Left lung (tissue), 10 donors: ENCODE results near the gene LRRC49. TPM values are rescaled to one million over a fixed set of nuclear protein-coding genes. Genes with fewer than 3 reads are reported as not detected.
"Not testable (repeated sequence)": the region's sequence is repeated elsewhere in the genome, so short reads cannot be mapped to it uniquely, and the experiment has no call there.

Experiments used
- ATAC-seq: fragments of 200-7000 bp; cut with Tn5 transposase; one replicate; pipeline ENCODE4 v1.9.1; 2020; ENCODE audit warnings: moderate library complexity
- DNase-seq, 4 donors: peaks; one replicate each; pipeline ENCODE4 v3.0.0-alpha.2; 2013 to 2020
- H3K27ac ChIP-seq, 2 donors: fragments of 200-600 bp; sonication (generic) in 1 of 2; one replicate each; pipeline versions ENCODE4 v1.5.0 to v1.8.0; 2020 to 2021
- H3K27me3 ChIP-seq, 2 donors: fragments of 200-600 bp; sonication (generic) in 1 of 2; one replicate each; pipeline versions ENCODE4 v1.5.0 to v1.8.0; 2020 to 2021
- H3K36me3 ChIP-seq, 2 donors: fragments of 200-600 bp; sonication (generic) in 1 of 2; one replicate each; pipeline versions ENCODE4 v1.5.0 to v1.8.0; 2020 to 2021
- H3K4me1 ChIP-seq, 2 donors: fragments of 200-600 bp; one replicate each; pipeline ENCODE4 v1.8.0; 2021
- H3K4me3 ChIP-seq, 2 donors: fragments of 200-600 bp; sonication (generic) in 1 of 2; one replicate each; pipeline versions ENCODE4 v1.5.0 to v1.8.0; 2020 to 2021; ENCODE audit warnings: mild to moderate bottlenecking in 1 of 2
- H3K9me3 ChIP-seq, 2 donors: fragments of 200-600 bp; sonication (generic) in 1 of 2; one replicate each; pipeline versions ENCODE4 v1.5.0 to v1.8.0; 2020 to 2021
- intact Hi-C, 2 donors: fragments of 100-400 bp; cut with DNase I; formaldehyde crosslinking; loops; one replicate each; pipeline versions ENCODE4 v1.11.2 to v1.14.2; 2022
- polyA plus RNA-seq, 6 donors: library from polyadenylated mRNA; unstranded; fragments of 120-200 nt; gene quantifications; one replicate each; pipeline ENCODE4 v1.2.1, GENCODE V29; 2013; ENCODE audit not compliant: insufficient read length in 6 of 6
- total RNA-seq, 2 donors: library from RNA; stranded (reverse); fragmentation: NEBNext Ultra II Directional; extraction: Animal tissue kit (Norgen Biotek cat#: 25700); gene quantifications; one replicate each; pipeline ENCODE4 v1.2.1, GENCODE V29; 2021
- TF ChIP-seq, protein P1 (sequence below), 2 donors: fragments of 200-600 bp; sonication (generic) in 1 of 2; IDR thresholded peaks; one replicate each; pipeline versions ENCODE4 v1.5.0 to v1.8.0; 2021; ENCODE audit warnings: antibody characterized with exemption in 2 of 2
- donor health status: DM: no; HTN: yes; CAD: no.
- donor health status: DM: no; HTN: no; CAD: no.

The LRRC49 gene
- total and polyA plus RNA-seq, 8 donors = 4.2 to 24.1 (median 19.4) TPM

DNA sequence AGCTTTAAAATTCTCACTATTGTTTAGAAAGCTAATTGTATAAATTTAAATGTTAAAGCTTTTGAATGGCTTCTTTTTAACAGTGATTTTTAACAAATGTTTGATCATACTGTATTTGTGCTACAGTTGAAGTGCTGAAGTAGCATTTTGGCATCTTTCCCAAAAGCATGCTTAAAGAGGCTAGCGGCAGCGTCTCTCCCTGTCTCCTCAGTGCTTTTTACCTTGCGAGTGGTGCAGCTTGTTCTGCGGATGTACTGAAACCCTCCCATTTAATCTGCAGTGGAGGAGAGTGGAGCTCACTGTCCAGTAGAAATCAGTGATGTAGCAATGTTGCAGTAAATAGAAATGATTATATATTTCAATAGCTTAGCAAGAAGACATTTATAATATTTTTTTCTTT lies 43.7 kb downstream of the LRRC49 start:
- intact Hi-C loops = no loop called here
- Histone ChIP-seq H3K36me3 (no peaks in the 10 kb centered on the region), H3K4me3 (no peak overlapping the region), H3K9me3 (no peaks in the 10 kb centered on the region), H3K27me3 (no peaks in the 10 kb centered on the region), H3K27ac (no peak overlapping the region), H3K4me1 (no peaks in the 10 kb centered on the region)
- TF ChIP-seq, protein P1, sequence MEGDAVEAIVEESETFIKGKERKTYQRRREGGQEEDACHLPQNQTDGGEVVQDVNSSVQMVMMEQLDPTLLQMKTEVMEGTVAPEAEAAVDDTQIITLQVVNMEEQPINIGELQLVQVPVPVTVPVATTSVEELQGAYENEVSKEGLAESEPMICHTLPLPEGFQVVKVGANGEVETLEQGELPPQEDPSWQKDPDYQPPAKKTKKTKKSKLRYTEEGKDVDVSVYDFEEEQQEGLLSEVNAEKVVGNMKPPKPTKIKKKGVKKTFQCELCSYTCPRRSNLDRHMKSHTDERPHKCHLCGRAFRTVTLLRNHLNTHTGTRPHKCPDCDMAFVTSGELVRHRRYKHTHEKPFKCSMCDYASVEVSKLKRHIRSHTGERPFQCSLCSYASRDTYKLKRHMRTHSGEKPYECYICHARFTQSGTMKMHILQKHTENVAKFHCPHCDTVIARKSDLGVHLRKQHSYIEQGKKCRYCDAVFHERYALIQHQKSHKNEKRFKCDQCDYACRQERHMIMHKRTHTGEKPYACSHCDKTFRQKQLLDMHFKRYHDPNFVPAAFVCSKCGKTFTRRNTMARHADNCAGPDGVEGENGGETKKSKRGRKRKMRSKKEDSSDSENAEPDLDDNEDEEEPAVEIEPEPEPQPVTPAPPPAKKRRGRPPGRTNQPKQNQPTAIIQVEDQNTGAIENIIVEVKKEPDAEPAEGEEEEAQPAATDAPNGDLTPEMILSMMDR (IDR thresholded peaks at IDR 0.05) = no peak
- DNase-seq = peak in 1 of 4 donors; percentile 37
- ATAC-seq = peak; percentile 26

DNA sequence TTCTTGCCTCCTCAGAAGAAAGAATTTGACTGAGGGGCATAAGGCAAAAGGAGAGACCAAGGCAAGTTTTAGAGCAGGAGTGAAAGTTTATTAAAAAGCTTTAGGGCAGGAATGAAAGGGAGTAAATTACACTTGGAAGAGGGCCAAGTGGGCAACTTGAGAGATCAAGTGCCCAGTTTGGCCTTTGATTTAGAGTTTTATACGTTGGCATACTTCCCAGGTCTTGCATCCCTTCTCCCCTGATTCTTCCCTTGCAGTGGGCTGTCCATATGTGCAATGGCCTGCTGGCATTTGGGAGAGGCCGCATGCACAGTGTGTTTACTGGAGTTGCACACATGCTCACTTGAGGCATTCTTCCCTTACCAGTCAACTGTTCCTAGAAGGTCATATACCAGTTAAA lies 50.7 kb downstream of the LRRC49 start:
- H3K36me3 ChIP-seq, ATAC-seq, intact Hi-C loops, DNase-seq, H3K27ac ChIP-seq, H3K9me3 ChIP-seq, H3K27me3 ChIP-seq, H3K4me3 ChIP-seq, H3K4me1 ChIP-seq: not testable (repeated sequence)

DNA sequence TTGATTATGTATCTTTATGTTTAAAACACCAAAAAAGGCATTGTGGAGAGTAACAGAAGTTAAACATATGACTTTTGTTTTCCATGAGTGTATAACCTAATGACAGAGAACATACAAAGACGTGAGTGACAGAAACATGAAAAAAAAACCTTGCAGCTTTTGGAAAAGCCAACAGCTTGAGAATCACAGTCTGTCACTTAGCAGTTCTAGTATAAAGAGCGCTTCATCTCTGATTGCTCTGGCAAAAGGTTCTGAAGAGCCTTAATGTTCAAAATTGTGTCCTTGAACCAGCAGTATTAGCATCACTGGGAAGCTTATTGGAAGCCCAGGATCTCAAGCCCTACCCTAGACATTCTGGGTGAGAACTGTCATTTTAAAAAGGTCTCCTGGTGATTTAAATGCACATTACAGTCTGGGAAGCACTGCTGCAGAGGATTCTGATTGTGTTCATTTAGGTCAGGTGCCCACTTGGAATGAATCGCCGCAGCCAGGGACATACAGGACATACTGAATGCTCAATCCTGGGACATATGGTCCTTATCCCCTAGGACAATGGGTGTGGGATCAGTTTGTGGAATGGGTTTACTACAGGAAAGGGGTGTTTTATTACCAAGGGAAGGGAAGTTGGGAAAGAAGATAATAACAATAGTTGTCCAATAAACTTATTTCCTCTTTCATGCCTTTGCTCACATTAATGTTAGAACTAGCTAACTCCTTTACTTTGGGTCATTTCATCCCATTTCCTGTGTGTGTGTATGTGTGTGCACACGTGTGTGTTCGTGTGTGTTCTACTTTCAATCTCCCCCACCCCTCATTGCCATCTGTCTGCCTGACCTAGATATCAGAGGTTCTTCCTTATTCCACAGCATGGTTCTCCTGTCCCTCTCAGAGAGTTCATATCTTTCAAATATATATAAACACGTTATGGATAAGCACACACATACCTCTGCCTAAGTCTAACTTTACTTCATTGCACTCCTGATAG lies 55.0 kb downstream of the LRRC49 start:
- ATAC-seq (no peak), DNase-seq (no peak)
- Histone ChIP-seq H3K36me3 (no peaks in the 10 kb centered on the region), H3K27me3 (no peaks in the 10 kb centered on the region), H3K27ac (no peak overlapping the region), H3K4me3 (no peak overlapping the region), H3K4me1 (no peaks in the 10 kb centered on the region), H3K9me3 (no peaks in the 10 kb centered on the region)
- intact Hi-C loops = no loop called here
- TF ChIP-seq, protein P1 (IDR thresholded peaks at IDR 0.05) = no peak

DNA sequence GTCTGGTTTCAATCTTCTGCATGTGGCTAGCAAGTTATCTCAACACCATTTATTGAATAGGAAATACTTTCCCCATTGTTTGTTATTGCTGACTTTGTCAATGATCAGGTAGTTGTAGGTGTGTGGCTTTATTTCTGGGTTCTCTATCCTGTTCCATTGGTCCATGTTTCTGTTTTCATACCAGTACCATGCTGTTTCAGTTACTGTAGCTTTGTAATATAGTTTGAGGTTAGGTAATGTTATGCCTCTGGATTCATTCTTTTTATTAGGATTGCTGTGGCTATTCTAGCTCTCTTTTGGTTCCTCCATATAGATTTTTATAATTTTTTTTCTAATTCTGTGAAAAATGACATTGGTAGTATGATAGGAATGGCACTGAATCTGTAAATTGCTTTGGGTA lies 58.3 kb downstream of the LRRC49 start:
- TF ChIP-seq, protein P1 (IDR thresholded peaks at IDR 0.05) = no peak
- DNase-seq = no peak
- Histone ChIP-seq H3K4me1 (no peaks in the 10 kb centered on the region), H3K27me3 (no peaks in the 10 kb centered on the region), H3K4me3 (no peak overlapping the region), H3K9me3 (no peaks in the 10 kb centered on the region), H3K36me3 (no peaks in the 10 kb centered on the region), H3K27ac (no peak overlapping the region)
- no peak for ATAC-seq
- intact Hi-C loops = no loop called here

DNA sequence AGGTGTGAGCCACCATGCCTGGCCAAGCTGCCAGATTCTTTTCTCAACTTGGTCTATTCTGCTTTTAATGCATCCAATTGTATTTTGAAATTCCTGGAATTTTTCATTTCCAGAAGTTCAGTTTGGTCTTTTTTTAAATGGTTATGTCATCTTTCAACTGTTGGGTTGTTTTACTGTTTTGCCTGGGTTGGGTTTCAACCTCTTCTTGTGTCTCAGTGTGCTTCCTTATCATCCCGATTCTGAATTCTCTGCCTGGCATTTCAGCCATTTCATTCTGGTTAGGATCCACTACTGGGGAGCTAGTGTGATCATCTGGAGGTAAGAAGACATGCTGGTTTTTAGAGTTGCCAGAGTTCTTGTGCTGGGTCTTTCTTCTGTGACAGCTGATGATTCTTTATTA lies 61.5 kb downstream of the LRRC49 start:
- no peaks in the 10 kb centered on the region for H3K36me3 ChIP-seq
- ATAC-seq (no peak), DNase-seq (no peak)
- intact Hi-C loops = no loop called here
- H3K4me3 ChIP-seq = no peak overlapping the region
- H3K4me1 ChIP-seq = no peaks in the 10 kb centered on the region
- H3K27ac ChIP-seq = no peak overlapping the region
- H3K9me3 ChIP-seq = no peaks in the 10 kb centered on the region
- H3K27me3 ChIP-seq = no peaks in the 10 kb centered on the region
- TF ChIP-seq, protein P1 (IDR thresholded peaks at IDR 0.05) = no peak
